Astrocyte (in vitro differentiated cells and primary cell): ENCODE results near the gene LBR. TPM values are rescaled to one million over a fixed set of nuclear protein-coding genes. Genes with fewer than 3 reads are reported as not detected.

Experiments
- DNase-seq: peaks from one replicate; pipeline ENCODE4 v3.0.0-alpha.2; 2010; ENCODE audit warnings: low read depth
- FAIRE-seq: peaks from 2 replicates; lab custom pipeline; 2011; peaks lifted over from hg19 to GRCh38; lab: Jason Lieb, UNC
- H2AFZ ChIP-seq: 2 replicates; pipeline ENCODE4 v1.6.0; 2012; ENCODE audit warnings: low read depth, low read length, inconsistent platforms
- H3K27ac ChIP-seq: 2 replicates; pipeline ENCODE4 v1.5.1; 2011; ENCODE audit warnings: low read depth, low read length, inconsistent platforms
- H3K27me3 ChIP-seq: 2 replicates; pipeline ENCODE4 v1.6.0; 2011; ENCODE audit warnings: low read length, inconsistent platforms; ENCODE audit not compliant: insufficient read depth
- H3K36me3 ChIP-seq: 2 replicates; pipeline ENCODE4 v1.5.1; 2011; ENCODE audit warnings: low read length, inconsistent platforms; ENCODE audit not compliant: insufficient read depth
- H3K4me1 ChIP-seq: 2 replicates; pipeline ENCODE4 v1.5.1; 2011; ENCODE audit warnings: low read length, inconsistent platforms; ENCODE audit not compliant: insufficient read depth
- H3K4me2 ChIP-seq: 2 replicates; pipeline ENCODE4 v1.6.0; 2012; ENCODE audit warnings: low read length, inconsistent platforms
- H3K4me3 ChIP-seq: 2 replicates; pipeline ENCODE4 v1.5.1; 2011; ENCODE audit warnings: low read depth, mild to moderate bottlenecking, low read length, inconsistent platforms; ENCODE audit not compliant: insufficient read depth
- H3K79me2 ChIP-seq: 2 replicates; pipeline ENCODE4 v1.6.0; 2012; ENCODE audit warnings: mild to moderate bottlenecking, low read length, inconsistent platforms; ENCODE audit not compliant: insufficient read depth
- H3K9ac ChIP-seq: 2 replicates; pipeline ENCODE4 v1.6.0; 2012; ENCODE audit warnings: mild to moderate bottlenecking, low read length, inconsistent platforms
- H3K9me3 ChIP-seq: 2 replicates; pipeline ENCODE4 v1.5.1; 2012; ENCODE audit warnings: low read depth, mild to moderate bottlenecking, low read length, inconsistent platforms; ENCODE audit not compliant: insufficient read depth
- H4K20me1 ChIP-seq: 2 replicates; pipeline ENCODE4 v1.6.0; 2012; ENCODE audit warnings: low read length, inconsistent platforms; ENCODE audit not compliant: insufficient read depth
- H3K27ac Mint-ChIP-seq: one replicate; pipeline ENCODE4 v1.8.0; 2021; ENCODE audit warnings: mild to moderate bottlenecking, mixed read lengths; ENCODE audit not compliant: unreplicated experiment
- H3K27me3 Mint-ChIP-seq: one replicate; pipeline ENCODE4 v1.8.0; 2021; ENCODE audit warnings: low read depth, mixed read lengths; ENCODE audit not compliant: unreplicated experiment
- H3K36me3 Mint-ChIP-seq: one replicate; pipeline ENCODE4 v1.8.0; 2021; ENCODE audit warnings: low read depth, mixed read lengths; ENCODE audit not compliant: unreplicated experiment
- H3K4me1 Mint-ChIP-seq: one replicate; pipeline ENCODE4 v1.8.0; 2021; ENCODE audit warnings: low read depth, mixed read lengths; ENCODE audit not compliant: unreplicated experiment
- H3K4me3 Mint-ChIP-seq: one replicate; pipeline ENCODE4 v1.8.0; 2021; ENCODE audit warnings: mild to moderate bottlenecking, moderate library complexity, mixed read lengths; ENCODE audit not compliant: unreplicated experiment
- H3K9me3 Mint-ChIP-seq: one replicate; pipeline ENCODE4 v1.8.0; 2021; ENCODE audit warnings: mild to moderate bottlenecking, mixed read lengths; ENCODE audit not compliant: unreplicated experiment
- CTCF ChIP-seq: IDR thresholded peaks from 2 replicates; pipeline ENCODE4 v1.5.1; 2011; ENCODE audit warnings: low read depth, mild to moderate bottlenecking, inconsistent platforms, low read length, moderate library complexity; ENCODE audit not compliant: insufficient read depth
- EZH2 ChIP-seq: IDR thresholded peaks from 2 replicates; pipeline ENCODE4 v1.6.1; 2012; ENCODE audit warnings: mild to moderate bottlenecking, low read length, inconsistent platforms; ENCODE audit not compliant: insufficient read depth
- total RNA-seq: library from RNA; stranded (reverse); gene quantifications from 2 replicates; pipeline ENCODE4 v1.2.1, GENCODE V29; 2021

LBR gene
- total RNA-seq, 1 donor from 2014 or later: 42.6 TPM

GRCh38 chr1:225430301-225430700, 2.5 kb upstream of the LBR start:
- peaks cover 9% of the 10 kb centered on the region for H3K9me3 Mint-ChIP-seq
- Histone ChIP-seq H3K27ac (no peak overlapping the region), H3K4me2 (no peak overlapping the region), H3K79me2 (peaks cover 26% of the 10 kb centered on the region), H3K4me1 (peaks cover 16% of the 10 kb centered on the region), H2AFZ (no peak overlapping the region), H4K20me1 (peaks cover 20% of the 10 kb centered on the region), H3K36me3 (no peaks in the 10 kb centered on the region), H3K27me3 (peaks cover 9% of the 10 kb centered on the region), H3K9ac (no peak overlapping the region), H3K9me3 (peaks cover 4% of the 10 kb centered on the region), H3K4me3 (no peak overlapping the region)
- H3K36me3 Mint-ChIP-seq: peaks cover 3% of the 10 kb centered on the region
- peaks cover 13% of the 10 kb centered on the region for H3K4me1 Mint-ChIP-seq
- DNase-seq (no peak), FAIRE-seq (no peak)
- H3K4me3 Mint-ChIP-seq: no peak overlapping the region
- H3K27me3 Mint-ChIP-seq: peaks cover 5% of the 10 kb centered on the region
- TF ChIP-seq EZH2 (no peak), CTCF (no peak)
- H3K27ac Mint-ChIP-seq: no peak overlapping the region

DNA sequence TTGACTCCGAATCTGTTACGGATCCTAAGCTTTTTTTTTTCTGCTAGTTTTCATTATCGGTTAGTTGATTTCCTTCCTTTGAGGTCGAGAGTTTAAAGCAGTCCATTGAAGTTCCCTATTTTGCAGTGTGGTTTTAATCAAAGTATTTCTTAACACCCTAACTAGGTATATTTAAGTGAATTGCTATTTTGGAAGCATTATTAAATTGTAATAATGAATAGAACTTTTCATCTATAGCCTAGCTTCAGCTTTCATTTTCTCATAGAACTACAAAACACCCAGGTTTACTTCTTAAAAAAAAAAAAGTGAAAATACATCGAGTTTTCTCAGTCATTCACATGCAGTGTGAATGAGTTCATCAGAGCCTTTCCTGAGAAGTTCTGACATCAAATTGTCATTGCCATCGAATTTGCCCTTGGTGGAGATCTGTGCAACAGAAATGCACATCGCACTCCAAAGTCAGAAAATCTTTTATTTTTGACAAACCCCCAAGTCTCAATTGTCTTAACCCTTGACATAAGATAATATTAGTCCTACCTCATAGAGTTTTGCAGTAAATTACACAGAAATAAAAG, 1.1 kb upstream of the LBR start:
- H3K27me3 ChIP-seq: peaks cover 3% of the 10 kb centered on the region
- H3K4me2 ChIP-seq: peak overlapping the region; percentile 93
- H3K9me3 ChIP-seq: peaks cover 4% of the 10 kb centered on the region
- Mint-ChIP-seq H3K9me3 (peaks cover 9% of the 10 kb centered on the region), H3K4me1 (peaks cover 25% of the 10 kb centered on the region), H3K27ac (peak overlapping the region; percentile 30), H3K4me3 (peak overlapping the region; percentile 86), H3K27me3 (peaks cover 5% of the 10 kb centered on the region), H3K36me3 (peaks cover 3% of the 10 kb centered on the region)
- no peak for FAIRE-seq
- peak overlapping the region; percentile 88 for H3K4me3 ChIP-seq
- peak overlapping the region; percentile 77 for H3K27ac ChIP-seq
- TF ChIP-seq CTCF (no peak), EZH2 (no peak)
- DNase-seq: no peak
- H3K79me2 ChIP-seq: peaks cover 39% of the 10 kb centered on the region
- H2AFZ ChIP-seq: peak overlapping the region; percentile 92
- H3K36me3 ChIP-seq: no peaks in the 10 kb centered on the region
- H4K20me1 ChIP-seq: peaks cover 26% of the 10 kb centered on the region
- peaks cover 28% of the 10 kb centered on the region for H3K4me1 ChIP-seq
- H3K9ac ChIP-seq: peak overlapping the region; percentile 85
